Stimulated activated CD4-positive, alpha-beta T cell treated with anti-CD3 and anti-CD28 coated beads, Interleukin-4, amount 100 ng/mL, for 1 hour (primary cell): Measurements from ENCODE around the gene RSRC1.
A peak's percentile ranks its signal among the peaks of the same experiment; 100 is the strongest.
"Not testable (repeated sequence)": the region's sequence is repeated elsewhere in the genome, so short reads cannot be mapped to it uniquely, and the experiment has no call there.

Experiments used
- DNase-seq: peaks from one replicate; pipeline ENCODE4 v3.0.0-alpha.2; 2020

RSRC1 gene

DNA sequence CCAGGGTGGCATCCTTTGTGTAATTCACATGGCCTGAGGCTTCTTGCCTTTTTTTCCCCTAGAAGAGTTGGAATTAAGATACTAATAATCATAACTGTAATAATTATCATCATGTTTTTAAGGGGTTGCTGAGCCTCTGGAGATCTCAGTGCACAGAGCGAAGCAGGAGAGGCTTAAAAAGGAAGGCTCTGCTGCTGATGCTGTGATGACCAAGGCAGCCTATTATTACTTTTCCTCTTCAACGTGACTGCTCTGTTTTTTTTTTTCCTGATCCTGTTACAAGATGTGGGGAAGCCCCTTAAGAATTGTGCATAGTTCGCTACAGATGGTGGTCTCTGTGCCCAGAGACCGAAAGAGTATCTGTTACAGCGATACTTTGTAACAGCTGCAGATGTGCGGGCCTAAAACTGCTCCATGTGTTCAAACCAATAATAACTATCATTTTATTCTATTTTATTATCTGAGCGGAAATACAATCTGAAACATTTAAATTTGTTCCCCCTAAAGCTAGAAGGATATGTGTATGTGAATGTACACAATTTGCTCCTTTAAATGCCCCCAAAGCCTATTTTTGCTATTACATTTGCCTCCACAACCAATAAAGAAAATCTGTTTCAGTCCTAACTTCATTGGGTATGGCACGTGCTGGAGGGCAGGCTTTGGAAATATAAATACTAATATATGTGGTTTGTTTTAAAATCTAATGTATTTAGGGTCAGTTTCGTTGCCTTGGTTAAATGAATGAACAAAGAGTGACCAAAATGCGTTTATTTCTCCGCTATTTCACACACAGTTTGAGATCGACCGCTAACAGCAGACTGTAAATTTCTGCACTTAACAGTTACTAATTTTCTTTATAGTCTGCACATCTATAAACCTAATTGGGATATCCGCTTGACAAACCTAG is 8.3 kb upstream of the RSRC1 start:
- no peak for DNase-seq

DNA sequence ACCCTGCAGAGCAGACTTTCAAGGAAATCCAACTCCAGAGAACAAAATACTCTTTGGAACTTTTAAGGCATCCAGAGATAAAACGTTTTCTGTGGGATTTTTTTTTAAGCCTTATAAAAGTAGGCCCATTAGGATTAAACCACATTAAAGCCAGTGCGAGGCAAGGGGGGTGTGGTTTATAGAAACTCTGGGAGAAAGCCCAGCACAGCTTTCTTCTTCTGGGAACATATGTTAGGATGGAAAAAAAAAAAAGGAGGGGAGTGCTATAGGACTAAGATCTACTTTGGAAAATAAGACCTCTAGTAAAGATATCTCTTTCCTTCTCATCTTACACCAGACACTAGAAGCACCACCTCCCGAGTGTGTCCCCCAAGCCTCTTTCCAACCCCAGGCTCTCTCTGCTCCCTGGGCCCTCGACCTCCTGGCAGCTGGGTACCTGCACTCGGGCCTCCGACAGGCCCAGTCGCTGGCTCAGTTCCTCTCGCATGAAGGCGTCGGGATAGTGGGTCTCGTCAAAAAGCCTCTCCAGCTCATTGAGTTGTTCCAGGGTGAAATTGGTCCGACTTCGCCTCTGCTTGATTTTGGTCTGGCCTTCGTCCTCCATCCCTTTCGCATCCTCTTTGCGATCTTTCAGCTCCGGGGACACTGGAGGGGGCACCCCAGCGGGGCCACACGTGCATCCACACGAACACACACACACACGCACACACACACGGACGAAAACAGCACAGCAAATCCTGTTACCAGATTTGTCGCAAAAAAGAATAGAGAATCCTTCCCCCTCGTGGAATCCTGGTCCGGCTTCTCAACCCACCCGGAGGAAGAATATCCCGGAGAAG is 7.4 kb upstream of the RSRC1 start:
- no peak for DNase-seq

DNA sequence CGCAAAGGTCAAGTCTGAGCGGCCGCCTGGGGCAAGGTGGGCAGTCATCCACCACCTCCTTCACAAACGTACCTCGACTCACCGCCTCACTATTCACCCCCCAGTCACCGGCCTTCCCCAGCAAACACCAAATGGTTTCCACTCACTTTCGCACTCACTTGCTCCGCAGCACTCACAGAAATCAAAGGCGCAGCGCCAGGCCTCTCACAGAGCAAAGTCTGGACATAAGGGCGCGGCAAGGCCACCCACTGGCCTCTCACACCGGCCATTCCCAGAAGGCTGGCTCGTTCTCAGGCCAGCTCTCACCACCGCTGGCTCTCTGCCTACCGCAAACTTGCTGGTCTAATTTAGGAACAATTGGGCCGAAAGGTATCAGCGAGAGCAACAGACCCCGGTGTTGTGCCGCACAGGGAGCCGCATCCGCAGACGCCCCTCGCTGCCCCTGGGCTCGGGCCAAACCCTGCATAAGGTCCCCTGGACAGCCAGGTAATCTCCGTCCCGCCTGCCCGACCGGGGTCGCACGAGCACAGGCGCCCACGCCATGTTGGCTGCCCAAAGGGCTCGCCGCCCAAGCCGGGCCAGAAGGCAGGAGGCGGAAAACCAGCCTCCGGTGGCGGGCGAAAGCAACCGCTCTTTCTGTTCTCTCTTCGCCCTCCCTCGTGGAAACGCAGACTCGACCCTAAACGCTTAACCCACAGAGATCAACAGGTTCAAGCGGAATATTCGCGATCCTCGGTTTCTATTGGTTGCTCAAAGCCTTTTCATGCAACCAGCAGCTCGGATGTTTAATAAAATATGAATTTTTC is 6.6 kb upstream of the RSRC1 start:
- peak; percentile 9 for DNase-seq

DNA sequence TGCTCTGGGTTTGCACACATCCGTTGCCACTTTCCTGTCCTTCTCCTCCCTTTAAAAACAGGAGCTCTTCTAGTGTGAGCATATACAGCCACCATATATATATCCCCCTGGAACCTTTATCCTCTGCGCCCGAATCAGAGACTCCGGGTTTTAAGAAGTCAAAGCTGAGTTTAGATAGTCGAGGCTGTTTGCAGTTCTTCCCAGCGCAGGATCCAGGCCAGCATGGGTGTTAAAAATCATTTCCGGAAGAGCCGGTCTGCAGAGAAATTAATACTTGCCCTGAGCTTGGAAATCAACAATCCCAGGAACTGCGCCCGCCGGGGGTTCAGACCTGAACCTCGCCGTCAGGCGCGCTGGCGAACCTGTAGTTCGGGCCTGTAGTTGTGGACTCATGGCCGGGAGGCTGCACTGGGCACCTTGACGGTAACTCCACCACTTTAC is 6.0 kb upstream of the RSRC1 start:
- no peak for DNase-seq

DNA sequence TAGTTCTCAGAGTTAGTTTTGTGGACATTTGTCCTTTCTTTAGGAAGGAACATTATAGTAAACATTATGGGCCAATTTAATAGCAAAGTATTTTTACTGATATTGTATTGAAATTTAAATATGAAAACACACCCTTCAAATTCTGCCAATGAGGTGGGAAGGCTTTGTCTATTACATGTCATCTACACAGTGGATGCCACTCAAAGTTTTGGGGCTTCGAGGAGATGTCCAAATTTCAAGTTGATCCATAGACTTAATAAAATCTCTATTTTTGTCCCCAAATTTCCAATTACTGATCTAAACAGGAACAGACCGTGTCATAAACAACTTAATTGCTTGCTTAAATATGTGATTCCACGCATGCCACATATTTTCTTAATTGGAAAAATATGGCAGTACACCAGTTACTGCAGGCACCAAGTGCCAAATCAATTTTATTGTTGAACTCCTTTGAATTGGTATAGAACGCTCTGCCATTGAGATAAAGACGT is 5.4 kb upstream of the RSRC1 start:
- DNase-seq, result no peak

DNA sequence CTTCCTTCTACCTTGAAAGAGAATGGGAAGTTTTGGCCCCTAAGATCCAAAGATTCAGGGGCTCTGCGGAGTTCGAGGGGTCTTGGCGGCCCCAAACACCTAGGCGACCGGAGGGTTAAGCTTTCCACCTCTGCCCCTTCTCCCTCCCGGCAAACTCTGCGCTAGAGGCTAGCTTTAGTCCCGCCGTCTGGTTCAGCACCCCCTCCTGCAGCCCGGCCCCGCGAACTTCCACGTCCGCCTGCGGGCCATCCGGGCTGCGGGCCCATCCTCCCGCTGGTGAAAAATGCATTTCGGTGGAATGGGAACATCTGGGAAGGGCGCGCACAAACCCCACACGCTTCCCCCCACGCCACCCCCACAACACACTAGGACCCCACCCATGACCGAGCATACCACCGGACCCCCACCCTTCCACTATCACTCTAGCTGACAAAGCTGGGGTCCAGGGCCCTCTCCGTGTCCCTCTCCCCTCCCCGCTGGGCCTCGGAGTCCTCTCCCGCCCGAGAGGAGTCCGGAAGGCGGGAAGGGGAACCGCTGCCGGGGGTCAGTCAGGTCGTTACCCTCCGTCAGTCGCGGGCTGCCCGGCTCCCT is 4.7 kb upstream of the RSRC1 start:
- DNase-seq, result no peak

DNA sequence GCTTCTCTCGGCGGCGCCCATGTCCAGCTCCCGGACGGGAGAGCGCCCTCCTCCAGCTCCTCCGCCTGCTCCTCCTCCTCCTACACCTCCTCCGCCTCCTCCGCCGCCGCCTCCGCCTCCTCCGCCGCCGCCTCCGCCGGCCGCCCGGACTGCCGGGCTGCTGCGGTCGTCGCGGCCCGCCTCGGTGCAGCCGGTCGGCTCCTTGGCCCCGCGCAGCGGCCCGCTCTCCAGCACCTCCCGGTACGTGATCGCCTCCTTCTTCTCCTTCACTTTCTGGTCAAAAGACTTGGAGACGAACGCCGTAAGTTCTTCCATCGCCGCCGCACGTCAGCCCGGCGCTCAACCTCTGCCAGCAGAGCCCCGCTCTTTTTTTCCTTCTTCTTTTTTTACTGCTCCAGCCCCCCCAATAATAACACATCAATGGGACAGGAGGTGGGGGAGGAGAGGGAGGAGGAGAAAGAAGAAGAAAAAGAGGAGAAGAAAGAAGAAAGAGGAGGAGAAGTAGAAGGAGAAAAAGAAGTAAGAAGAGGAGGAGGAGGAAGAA is 4.1 kb upstream of the RSRC1 start:
- peak; percentile 20 for DNase-seq

DNA sequence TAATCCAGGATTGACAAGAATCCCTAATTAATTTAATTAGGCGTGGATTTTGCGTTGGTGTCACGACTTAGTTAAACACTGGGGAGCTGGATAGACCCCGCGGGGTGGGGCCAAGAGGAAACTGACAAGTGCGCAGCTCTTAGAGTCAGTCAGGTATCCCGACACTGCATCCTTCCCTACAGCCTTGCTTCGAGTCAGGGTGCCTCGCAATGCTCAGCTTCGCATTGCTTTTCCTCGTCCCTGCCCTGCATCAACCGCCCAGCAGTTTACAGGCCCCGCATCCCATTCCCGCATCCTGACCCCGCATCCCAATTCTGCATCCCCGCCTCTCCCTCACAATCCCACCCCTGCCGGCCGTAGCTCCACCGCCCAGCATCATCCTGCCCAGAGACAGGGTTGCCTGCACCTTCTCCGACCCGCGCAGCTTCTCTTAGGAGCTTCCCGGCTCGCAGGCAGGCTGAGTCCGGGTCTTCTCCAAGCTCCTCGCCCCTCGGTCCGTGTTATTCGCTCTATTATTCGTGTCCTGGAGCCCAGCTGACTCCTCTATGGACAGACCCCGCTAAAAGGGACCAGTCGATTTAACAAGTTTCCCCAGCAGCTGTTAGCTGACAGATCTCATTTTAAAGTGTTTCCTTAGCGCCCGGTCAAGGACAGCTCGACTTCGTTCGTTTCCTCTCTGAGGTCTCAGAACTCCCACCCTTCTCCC is 3.0 kb upstream of the RSRC1 start:
- DNase-seq, result peak; percentile 11

DNA sequence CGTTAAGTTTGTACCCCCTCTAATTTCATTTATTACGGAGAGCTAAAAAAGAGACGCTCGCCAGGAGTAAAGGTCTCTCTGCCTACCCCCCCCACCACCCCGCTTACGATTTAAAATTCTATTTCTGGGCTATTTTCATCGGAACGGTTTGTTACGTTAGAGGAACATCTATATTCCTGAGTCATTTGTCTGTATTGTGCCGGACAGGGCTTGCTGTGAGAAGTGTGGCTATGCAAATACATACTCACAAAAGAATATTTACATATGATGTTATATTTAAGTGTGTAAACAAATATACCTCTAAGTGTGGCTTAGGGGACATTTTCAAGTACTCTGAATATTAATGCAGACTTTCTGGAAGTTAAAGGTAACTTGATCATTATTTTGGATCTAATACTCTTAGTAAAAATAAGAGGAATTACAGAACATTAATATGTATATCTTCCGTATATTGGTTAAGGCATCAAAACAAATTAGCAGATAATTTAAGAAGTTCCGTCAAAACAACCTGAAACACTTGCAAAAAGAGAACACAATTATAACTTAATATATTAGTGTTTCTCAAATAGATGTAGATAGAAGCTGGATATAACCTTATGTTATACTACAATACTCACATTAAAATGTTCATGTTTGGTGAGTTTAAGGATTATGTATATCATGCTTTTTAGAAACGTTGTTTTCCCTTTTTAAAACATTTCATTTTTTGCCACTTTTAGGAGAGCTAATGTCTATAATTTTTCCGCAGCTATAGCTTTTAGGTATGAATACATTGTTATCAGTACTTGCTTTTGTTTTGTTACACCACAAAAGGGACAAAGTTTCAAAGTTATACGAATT is 2.1 kb upstream of the RSRC1 start:
- DNase-seq, result no peak

DNA sequence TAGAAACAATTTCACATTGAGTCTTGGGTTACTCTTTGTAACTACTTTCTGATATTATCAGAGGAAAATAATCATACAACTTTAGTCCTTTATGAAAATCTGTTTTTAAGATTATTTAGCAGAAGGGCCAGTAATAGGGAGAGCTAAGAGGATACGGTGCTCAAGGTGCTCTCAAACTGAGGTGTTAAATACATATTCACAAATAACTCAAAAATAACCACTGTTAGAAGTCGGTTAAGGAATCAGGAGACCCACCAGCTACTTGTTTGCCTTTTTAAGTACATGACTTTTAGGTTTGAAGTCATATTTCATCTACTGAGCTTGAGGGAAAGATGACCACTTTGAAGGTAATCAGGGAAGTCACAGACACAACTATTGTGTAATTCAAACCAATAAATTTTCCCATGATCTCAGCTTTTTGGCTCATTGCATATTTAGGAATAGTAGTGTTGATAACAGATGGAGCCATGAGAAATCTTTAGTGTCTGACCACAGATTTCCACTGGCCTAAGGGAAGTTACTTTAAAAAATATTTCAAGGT is 1.4 kb upstream of the RSRC1 start:
- no peak for DNase-seq

DNA sequence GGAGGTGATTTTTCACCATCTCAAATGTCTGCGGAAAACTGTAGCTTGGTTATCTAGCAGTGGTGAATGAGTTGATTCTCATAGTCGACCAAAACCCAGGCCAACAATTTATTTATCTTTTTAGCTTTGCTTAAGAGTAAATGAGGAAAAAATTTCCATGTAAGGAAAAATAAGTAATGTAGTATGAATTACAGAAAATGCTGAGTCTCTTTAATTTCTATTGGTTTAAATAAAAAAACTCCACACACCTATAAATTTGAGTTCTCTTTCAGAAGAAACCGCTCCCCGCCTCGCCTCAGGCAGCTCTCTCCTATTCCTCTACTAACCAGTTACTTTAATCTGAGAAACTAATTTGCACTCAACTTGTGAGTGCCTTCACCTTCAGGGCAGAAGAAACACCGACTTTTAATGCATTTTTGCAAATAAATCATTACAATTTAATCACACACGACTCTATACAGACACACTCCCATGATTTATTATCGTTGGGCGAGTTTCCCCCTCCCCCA is 540 bp upstream of the RSRC1 start:
- DNase-seq, result no peak

DNA sequence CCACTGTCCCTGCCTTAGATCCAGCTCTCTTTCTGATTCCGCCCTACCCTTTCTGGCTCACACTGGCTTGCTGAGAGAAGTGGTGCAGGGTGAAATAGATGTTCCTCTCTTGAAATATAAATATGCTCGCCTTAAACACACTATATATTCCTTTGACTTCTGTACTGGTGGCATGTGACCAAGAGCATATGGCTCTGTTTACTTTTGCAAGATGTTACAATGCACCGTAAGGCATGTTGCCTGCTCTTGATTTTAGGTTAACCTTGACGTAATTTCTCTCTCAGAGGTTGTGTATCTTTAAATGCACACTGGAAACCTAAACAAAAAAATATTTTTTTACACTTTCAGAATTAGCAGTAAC is 749 bp downstream of the RSRC1 start:
- DNase-seq, result no peak

DNA sequence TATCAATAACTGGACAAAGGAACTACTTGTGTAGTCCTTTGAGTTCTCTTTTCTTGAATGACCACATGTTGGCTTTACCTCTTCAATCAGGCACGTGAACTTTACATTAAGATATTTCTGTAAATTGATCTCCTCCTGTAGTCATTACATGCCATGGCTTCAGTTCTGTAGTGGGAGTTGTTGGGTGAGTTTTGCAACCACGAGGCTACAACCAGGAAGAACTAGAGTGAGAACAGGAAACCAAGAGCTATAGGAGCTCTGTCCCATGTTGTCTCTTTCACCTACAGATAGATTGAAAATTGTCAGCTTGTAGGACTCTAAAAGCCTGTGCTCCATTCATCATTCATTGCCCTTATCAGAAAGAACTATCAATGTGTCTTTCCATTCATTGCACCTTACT is 2.0 kb downstream of the RSRC1 start:
- no peak for DNase-seq

DNA sequence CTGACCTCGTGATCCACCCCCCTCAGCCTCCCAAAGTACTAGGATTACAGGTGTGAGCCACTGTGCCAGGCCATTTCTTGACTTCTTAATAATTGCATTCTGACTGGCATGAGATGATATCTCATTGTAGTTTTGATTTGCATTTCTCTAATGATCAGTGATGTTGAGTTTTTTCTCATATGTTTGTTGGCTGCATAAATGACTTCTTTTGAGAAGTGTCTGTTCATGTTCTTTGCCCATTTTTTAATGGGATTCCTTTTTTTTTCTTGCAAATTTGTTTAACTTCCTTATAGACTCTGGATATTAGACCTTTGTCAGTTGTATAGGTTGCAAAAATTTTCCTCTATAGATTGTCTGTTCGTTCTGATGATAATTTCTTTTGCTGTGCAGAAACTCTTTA is 3.7 kb downstream of the RSRC1 start:
- not testable (repeated sequence) for DNase-seq

DNA sequence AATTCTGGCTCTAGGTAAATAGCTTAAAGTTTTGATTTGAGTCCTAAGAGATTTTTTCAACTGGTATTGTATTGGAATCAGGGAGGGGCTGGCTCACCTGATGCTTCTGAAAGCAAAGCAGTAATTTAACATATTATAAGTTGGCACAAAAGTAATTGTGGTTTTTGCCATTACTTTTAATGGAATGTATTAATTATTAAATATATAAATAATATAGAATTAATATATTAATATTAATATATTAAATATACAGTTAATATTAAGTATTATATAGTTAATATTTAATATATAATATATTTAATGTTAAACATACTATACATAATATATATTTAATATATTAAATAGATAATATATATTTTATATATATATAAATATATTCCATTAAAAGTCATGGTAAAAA is 10.4 kb downstream of the RSRC1 start:
- no peak for DNase-seq

DNA sequence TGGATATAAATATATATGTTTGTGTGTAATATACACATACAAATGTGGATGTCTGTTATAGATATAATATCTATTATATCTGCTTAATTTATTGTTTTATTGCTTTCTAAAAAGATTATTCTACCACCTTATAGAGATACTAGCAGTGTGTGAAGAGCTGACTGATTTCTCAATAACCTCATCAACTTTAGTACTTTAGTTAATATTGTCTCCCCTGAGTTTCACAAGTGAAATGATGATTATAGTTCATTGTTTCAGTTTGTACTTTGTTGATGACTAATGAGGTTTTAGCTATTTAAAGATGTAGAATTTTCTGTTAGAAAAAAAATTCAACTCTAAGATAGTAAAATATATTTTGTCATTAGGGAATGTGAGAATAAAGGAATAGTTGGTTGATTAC is 11.4 kb downstream of the RSRC1 start:
- DNase-seq, result no peak

DNA sequence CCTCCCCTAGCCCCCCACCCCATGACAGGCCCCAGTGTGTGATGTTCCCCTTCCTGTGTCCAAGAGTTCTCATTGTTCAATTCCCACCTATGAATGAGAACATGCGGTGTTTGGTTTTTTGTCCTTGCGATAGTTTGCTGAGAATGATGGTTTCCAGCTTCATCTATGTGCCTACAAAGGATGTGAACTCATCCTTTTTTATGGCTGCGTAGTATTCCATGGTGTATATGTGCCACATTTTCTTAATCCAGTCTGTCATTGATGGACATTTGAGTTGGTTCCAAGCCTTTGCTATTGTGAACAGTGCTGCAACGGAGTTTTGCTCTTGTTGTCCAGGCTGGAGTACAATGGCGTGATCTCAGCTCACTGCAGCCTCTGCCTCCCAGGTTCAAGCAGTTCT is 12.8 kb downstream of the RSRC1 start:
- DNase-seq, result not testable (repeated sequence)

DNA sequence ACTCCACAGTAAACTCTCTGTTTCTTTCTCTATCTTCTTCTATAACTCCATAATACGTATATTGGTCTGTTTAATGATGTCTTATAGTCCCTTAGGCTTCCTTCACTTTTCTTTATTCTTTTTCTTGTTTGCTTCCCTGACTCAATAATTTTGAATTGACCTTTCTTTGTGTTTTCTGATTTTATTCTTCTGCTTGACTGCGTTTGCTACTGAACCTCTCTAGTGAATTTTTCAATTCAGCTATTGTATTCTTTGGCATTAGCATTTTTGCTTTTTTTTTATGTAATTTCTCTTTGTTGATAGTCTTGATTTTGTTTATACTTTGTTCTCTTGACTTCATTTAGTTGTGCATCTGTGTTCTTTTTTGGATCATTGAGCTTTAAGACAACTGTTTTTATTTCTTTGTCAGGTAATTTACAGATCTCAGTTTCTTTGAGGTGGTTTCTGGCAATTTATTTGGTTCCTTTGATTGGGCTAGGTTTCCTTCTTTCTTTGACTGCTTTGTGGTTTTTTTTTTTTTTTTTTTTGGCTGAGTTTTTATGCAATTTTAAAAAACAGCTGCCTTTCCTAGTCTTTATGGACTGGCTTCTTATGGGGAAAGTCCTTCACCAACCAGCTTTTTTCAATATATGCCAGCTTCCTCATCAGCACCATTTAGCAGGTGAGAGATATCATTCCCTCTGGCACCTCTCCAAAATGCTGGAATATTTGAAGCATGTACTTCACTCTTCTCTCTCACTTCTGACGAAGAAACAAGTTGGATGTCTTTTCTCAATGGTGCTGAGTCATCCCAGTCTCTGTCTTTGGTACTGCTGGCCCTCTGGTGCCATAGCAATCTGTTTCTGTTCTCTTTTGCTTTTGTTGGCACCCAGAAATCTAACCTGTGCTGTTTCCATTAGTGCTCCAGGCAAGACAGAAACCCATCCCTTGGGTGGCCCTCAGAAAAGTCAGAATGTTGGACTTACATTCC is 17.6 kb downstream of the RSRC1 start:
- no peak for DNase-seq

DNA sequence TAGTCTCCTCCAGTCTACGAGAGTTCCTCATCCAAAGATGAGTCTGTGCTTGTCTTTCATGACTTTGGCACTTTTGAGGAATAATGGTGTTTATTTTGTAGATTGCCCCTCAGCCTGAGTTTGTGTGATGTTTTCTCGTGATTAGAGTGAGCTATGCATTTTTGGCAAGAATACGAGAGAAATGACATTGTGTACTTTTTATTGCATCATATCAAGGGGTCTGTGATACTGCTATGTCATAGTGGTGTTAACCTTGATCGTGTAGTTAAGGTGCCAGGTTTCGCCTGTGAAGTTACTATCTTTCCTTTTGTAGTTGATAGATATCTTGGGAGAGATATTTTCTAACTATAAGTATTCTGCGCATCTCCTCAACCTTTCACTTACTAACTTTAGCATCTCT is 18.9 kb downstream of the RSRC1 start:
- no peak for DNase-seq
